ENCODE results near the gene OR2S2.
A peak's percentile ranks its signal among the peaks of the same experiment; 100 is the strongest.
"Not testable (repeated sequence)": the region's sequence is repeated elsewhere in the genome, so short reads cannot be mapped to it uniquely, and the experiment has no call there.

The OR2S2 gene

DNA sequence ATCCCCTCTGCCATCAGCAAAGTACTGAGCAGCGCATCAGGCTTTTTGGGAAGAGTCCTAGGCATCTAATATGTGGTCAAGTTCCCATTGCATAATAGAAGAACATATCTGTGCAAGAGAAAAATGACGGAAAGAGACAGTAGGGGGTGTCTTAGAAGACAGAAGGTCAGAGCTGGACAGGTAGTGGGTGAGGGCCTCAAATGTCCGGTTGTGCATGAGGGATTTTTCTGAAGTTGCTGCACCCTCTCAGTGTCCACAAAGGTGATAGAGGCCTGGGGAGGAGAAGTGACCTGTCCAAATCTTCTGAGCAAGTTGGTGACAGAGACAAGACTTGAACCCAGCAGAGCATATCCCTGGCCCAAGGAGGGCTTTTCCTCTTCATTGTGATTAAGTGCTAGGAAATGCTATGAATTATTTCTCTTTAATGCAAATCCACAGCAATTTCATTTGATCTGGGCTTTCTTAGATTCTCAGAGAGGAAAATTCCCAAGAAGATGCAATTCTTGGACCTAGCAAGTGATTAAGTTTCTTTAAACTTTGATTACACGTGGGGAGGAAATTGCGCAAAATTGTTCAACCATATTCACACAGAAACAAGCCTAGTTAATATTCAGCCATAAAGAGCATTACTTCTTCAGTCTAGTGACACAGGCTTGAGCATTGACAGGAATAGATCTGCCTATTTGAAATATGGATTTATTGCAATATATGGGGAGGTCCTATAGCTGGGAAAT, at the start of gene OR2S2:
Gene OR2S2, minus strand, starts transcription at position 51 of the 734 bp plus-strand sequence. CDS start 56 bp downstream, outside the sequence.
- no peak within 1 kb of the TSS for H3K27ac Mint-ChIP-seq
- H3K36me3 Mint-ChIP-seq (ENCODE audit: low read depth), result no peaks in the 10 kb centered on the region
- no peaks in the 10 kb centered on the region for H3K4me1 Mint-ChIP-seq
- ATAC-seq (no peak), DNase-seq (no peak)
- H3K27me3 Mint-ChIP-seq, result peaks cover 9% of the 10 kb centered on the region
- no peak within 1 kb of the TSS for H3K4me3 Mint-ChIP-seq
- H3K9me3 Mint-ChIP-seq, result no peaks in the 10 kb centered on the region

DNA sequence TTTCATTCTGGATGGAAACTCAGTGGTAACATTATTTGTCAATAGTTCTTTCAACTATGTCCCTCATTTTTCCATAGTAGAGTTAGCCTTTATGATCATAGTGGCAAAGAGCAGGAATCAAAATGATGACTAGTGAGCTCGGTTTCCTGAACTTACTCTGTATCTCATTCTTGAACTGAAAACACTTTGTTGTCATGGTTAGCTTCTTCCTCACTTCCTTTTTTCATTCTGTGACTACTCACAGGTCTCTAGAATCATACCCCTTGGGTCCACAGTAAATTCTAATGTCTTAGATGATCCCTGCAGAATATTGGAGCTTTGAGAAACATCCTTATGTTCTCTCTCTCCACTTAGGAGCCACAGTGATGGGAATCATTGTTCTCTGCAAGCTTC, 49.4 kb upstream of the OR2S2 start:
- no peak overlapping the region for H3K27ac Mint-ChIP-seq
- no peak overlapping the region for H3K4me3 Mint-ChIP-seq
- peaks cover 3% of the 10 kb centered on the region for H3K9me3 Mint-ChIP-seq
- peaks cover 13% of the 10 kb centered on the region for H3K4me1 Mint-ChIP-seq
- no peaks in the 10 kb centered on the region for H3K36me3 Mint-ChIP-seq (ENCODE audit: low read depth)
- DNase-seq (no peak), ATAC-seq (peak; percentile 45)
- H3K27me3 Mint-ChIP-seq, result peaks cover 30% of the 10 kb centered on the region

DNA sequence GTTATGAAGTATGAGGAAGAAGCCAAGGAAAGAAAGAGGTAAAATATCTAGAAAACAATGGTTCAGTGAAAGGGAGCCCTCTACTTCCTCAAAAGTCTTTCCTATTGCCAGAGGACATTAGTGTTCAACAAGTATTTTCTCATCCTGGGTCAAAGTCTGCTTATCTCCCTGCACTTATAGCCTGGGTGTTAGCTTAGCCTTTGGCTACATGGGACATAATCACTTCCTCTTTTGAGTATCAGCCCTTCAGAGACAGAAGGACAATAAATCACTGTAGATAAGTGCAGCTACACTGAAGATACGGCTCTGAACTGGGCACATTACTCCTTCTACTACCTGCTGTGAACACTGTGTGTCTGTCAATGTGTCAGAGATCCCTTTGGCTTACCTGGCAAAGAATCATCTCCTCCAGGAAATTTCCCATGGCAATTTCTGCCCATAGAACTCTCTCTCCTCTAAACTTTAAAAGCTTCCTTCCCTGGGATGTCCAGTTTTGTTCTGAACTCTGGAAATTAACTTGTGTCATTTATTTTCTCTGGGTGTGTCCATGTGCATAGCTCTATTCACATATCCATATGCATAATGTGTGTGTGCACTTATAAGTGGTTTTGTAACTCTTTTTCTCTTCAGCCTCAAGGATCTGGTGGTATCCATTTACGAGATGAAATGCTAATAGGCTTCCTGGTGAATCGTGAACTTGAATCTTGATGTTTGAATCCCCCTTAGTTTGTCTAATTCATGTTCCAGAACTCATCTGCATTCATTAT, 48.8 kb upstream of the OR2S2 start:
- Mint-ChIP-seq H3K4me3 (no peak overlapping the region), H3K4me1 (peaks cover 13% of the 10 kb centered on the region), H3K27me3 (peaks cover 30% of the 10 kb centered on the region), H3K9me3 (peaks cover 3% of the 10 kb centered on the region), H3K36me3 (ENCODE audit: low read depth) (no peaks in the 10 kb centered on the region), H3K27ac (no peak overlapping the region)
- no peak for ATAC-seq
- no peak for DNase-seq

GRCh38 chr9:36005891-36006290, 47.9 kb upstream of the OR2S2 start:
- H3K9me3 Mint-ChIP-seq, result peaks cover 3% of the 10 kb centered on the region
- no peak overlapping the region for H3K4me3 Mint-ChIP-seq
- no peaks in the 10 kb centered on the region for H3K36me3 Mint-ChIP-seq (ENCODE audit: low read depth)

GRCh38 chr9:35998333-35998732, 40.4 kb upstream of the OR2S2 start:
- no peaks in the 10 kb centered on the region for H3K36me3 Mint-ChIP-seq (ENCODE audit: low read depth)
- peaks cover 18% of the 10 kb centered on the region for H3K27me3 Mint-ChIP-seq
- no peak overlapping the region for H3K27ac Mint-ChIP-seq
- ATAC-seq, result no peak
- peaks cover 4% of the 10 kb centered on the region for H3K9me3 Mint-ChIP-seq
- no peak for DNase-seq
- H3K4me3 Mint-ChIP-seq, result no peak overlapping the region
- H3K4me1 Mint-ChIP-seq, result no peaks in the 10 kb centered on the region

More at GRCh38 chr9:36005891-36006290, 47.9 kb upstream of the OR2S2 start:
- Mint-ChIP-seq H3K27me3 (peaks cover 32% of the 10 kb centered on the region), H3K4me1 (peaks cover 13% of the 10 kb centered on the region), H3K27ac (no peak overlapping the region)
- ATAC-seq (no peak), DNase-seq (no peak)

- H3K27ac Mint-ChIP-seq; H3K4me1 Mint-ChIP-seq; ATAC-seq; H3K9me3 Mint-ChIP-seq; DNase-seq; H3K36me3 Mint-ChIP-seq (ENCODE audit: low read depth); H3K4me3 Mint-ChIP-seq: not testable (repeated sequence)
- H3K27me3 Mint-ChIP-seq, result peaks cover 14% of the 10 kb centered on the region
Observed at GRCh38 chr9:35997016-35997415, 39.1 kb upstream of the OR2S2 start.

DNA sequence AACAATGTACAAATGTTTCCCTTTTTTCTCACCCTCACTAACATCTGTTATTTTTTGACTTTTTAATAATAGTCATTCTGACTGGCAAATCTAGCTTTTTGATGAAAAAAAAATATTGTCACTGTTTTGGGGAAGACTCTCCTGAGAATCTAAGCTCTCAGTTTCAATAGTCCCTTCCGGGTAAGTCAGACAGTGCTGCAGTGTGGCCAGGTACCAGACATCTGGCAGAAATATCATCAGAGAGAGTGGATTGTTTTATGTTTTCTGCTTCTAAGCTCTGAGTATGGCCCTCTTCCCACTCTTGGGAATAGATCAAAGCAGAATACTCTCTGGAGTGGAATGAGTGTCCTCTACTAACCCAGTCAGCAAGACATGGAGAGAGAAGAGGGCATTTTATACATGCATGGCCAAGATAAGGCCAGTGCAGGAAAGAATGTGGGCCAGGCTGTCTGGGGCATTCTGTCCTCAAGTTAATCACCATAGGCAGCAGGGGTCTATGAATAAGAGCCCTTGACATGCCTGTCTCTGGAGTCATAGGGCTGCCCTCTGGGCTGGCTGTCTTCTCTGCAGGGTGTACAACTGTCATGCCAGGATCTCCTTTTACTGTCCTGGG, 38.5 kb upstream of the OR2S2 start:
- no peak overlapping the region for H3K27ac Mint-ChIP-seq

GRCh38 chr9:35994959-35995358, 37.0 kb upstream of the OR2S2 start:
- Mint-ChIP-seq H3K27me3 (peaks cover 12% of the 10 kb centered on the region), H3K9me3 (peaks cover 4% of the 10 kb centered on the region), H3K36me3 (ENCODE audit: low read depth) (no peaks in the 10 kb centered on the region), H3K4me3 (no peak overlapping the region), H3K4me1 (no peaks in the 10 kb centered on the region), H3K27ac (no peak overlapping the region)
- ATAC-seq, result no peak
- DNase-seq, result no peak

More for the DNA sequence above, 38.5 kb upstream of the OR2S2 start:
- no peak for DNase-seq
- ATAC-seq, result no peak
- peaks cover 17% of the 10 kb centered on the region for H3K27me3 Mint-ChIP-seq
- H3K9me3 Mint-ChIP-seq, result peaks cover 4% of the 10 kb centered on the region
- H3K36me3 Mint-ChIP-seq (ENCODE audit: low read depth), result no peaks in the 10 kb centered on the region
- no peaks in the 10 kb centered on the region for H3K4me1 Mint-ChIP-seq
- H3K4me3 Mint-ChIP-seq, result no peak overlapping the region

GRCh38 chr9:35993976-35994720, 36.2 kb upstream of the OR2S2 start:
- H3K36me3 Mint-ChIP-seq (ENCODE audit: low read depth), result no peaks in the 10 kb centered on the region
- no peak overlapping the region for H3K27ac Mint-ChIP-seq
- ATAC-seq (no peak), DNase-seq (no peak)
- H3K4me1 Mint-ChIP-seq, result no peaks in the 10 kb centered on the region
- H3K27me3 Mint-ChIP-seq, result peaks cover 14% of the 10 kb centered on the region
- peaks cover 4% of the 10 kb centered on the region for H3K9me3 Mint-ChIP-seq
- no peak overlapping the region for H3K4me3 Mint-ChIP-seq

GRCh38 chr9:35993136-35993535, 35.2 kb upstream of the OR2S2 start:
- not testable (repeated sequence) for H3K36me3 Mint-ChIP-seq (ENCODE audit: low read depth); H3K9me3 Mint-ChIP-seq; H3K4me3 Mint-ChIP-seq; DNase-seq; ATAC-seq; H3K4me1 Mint-ChIP-seq; H3K27ac Mint-ChIP-seq
- H3K27me3 Mint-ChIP-seq, result peaks cover 20% of the 10 kb centered on the region

DNA sequence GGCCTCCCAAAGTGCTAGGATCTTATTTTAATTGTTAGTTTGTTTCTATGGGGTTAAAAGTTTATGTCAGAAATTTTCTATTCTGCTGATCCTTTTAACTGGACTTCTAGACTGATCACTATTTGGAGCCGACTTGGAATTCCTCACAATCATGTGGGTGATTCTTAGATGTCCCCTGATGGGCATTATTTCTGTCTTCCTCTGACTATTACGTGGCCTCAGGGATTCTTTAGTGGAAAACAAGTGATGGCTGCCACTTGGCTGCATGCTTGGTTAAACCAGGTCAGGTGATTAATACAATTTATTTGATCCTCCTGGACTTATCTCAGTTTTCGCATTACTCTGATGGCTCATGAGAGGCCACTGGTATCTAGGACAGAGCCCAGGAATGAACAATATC, 32.2 kb upstream of the OR2S2 start:
- Mint-ChIP-seq H3K27ac (no peak overlapping the region), H3K4me3 (no peak overlapping the region), H3K4me1 (no peaks in the 10 kb centered on the region), H3K27me3 (peaks cover 20% of the 10 kb centered on the region), H3K36me3 (ENCODE audit: low read depth) (no peaks in the 10 kb centered on the region), H3K9me3 (no peaks in the 10 kb centered on the region)
- no peak for ATAC-seq
- no peak for DNase-seq

DNA sequence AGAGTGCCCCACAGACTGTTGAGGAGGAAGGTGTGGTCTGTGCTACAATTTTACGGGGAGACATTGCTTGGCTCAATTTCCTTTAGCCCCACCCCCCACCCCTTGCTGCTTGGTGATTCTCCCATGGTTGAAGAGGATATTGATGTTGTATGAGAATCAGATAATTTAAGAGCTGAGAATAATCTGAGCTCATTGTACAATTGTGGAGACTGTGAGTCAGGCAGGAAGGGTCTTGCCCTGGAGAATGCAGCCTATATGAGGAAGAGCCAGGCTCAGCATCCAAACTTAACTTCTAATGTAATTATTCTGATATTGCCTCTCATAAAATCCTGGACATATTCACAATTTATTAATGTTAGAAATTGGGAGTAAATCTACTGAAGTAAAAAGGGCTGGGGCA, 26.1 kb upstream of the OR2S2 start:
- no peaks in the 10 kb centered on the region for H3K4me1 Mint-ChIP-seq
- peaks cover 33% of the 10 kb centered on the region for H3K27me3 Mint-ChIP-seq
- no peak overlapping the region for H3K27ac Mint-ChIP-seq
- no peaks in the 10 kb centered on the region for H3K36me3 Mint-ChIP-seq (ENCODE audit: low read depth)
- DNase-seq (no peak), ATAC-seq (no peak)
- no peaks in the 10 kb centered on the region for H3K9me3 Mint-ChIP-seq
- H3K4me3 Mint-ChIP-seq, result no peak overlapping the region

GRCh38 chr9:35981699-35982098, 23.7 kb upstream of the OR2S2 start:
- DNase-seq (no peak), ATAC-seq (no peak)
- H3K36me3 Mint-ChIP-seq (ENCODE audit: low read depth), result no peaks in the 10 kb centered on the region
- H3K4me3 Mint-ChIP-seq, result no peak overlapping the region
- peaks cover 3% of the 10 kb centered on the region for H3K4me1 Mint-ChIP-seq
- H3K27ac Mint-ChIP-seq, result no peak overlapping the region
- H3K27me3 Mint-ChIP-seq, result peaks cover 38% of the 10 kb centered on the region
- no peaks in the 10 kb centered on the region for H3K9me3 Mint-ChIP-seq

DNA sequence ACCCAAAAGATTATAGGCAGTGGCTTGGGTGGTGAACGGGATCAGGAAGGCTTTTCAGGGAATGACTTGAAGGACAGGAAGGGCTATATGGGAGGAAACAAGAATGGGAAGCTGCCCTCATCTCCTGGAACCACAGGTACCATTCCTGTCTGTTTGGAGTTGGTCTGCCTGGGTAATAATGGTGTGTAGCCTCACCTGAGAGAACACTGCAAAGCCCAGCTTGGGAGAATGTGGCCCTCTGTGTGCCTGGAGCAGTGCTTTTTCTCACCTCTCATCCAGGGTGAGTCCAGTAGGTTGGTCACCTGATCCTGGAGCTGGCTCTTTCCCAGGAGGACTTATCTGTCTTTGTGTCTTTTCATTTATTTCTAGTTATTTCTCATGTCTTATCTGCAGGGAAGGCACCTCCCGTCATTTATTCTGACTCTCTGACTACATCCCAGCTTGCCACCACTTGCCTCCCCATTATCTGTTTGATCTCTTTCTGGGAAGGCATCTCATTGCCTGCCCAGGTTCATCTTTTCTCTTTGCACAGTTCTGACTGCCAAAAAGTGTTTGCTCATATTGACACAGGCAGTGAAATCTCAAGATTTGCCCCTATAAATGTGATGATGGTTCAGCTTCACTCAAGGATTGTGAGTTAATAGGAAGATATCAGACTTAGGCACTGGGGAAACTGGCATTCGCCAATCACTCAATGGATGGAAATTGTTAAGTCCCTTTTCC, 22.5 kb upstream of the OR2S2 start:
- H3K4me1 Mint-ChIP-seq, result peaks cover 3% of the 10 kb centered on the region
- no peak overlapping the region for H3K27ac Mint-ChIP-seq
- H3K27me3 Mint-ChIP-seq, result peaks cover 35% of the 10 kb centered on the region
- ATAC-seq, result no peak
- DNase-seq, result no peak
- H3K9me3 Mint-ChIP-seq, result peaks cover 7% of the 10 kb centered on the region
- H3K4me3 Mint-ChIP-seq, result no peak overlapping the region
- H3K36me3 Mint-ChIP-seq (ENCODE audit: low read depth), result peaks cover 3% of the 10 kb centered on the region

All from activated naive CD8-positive, alpha-beta T cell treated with anti-CD3 and anti-CD28 coated beads, Interleukin-2, amount 50 U/mL, for 24 hours (primary cell).